SK-N-SH (cell line): ENCODE results near the gene CNTNAP5. TPM values are rescaled to one million over a fixed set of nuclear protein-coding genes. Genes with fewer than 3 reads are reported as not detected.

Source experiments
- CTCF ChIA-PET: fragments of 300-600, 350-600 bp; formaldehyde crosslinking; extraction: SDS; loops from one replicate; lab custom pipeline; 2021; lab: Yijun Ruan, JAX
- POLR2A ChIA-PET: fragments of 350-600 bp; sonication (Branson Sonifier 250); formaldehyde crosslinking; extraction: SDS; loops from one replicate; lab custom pipeline; 2020; ENCODE audit warnings: antibody characterized with exemption, inconsistent platforms; lab: Yijun Ruan, JAX
- DNase-seq: peaks from one replicate; pipeline ENCODE4 v3.0.0; 2012
- H2AFZ ChIP-seq: fragments of 200-600 bp; sonication (generic); 2 replicates; pipeline ENCODE4 v1.8.1; 2016; ENCODE audit warnings: antibody characterized with exemption, mild to moderate bottlenecking, low read depth
- H3F3A ChIP-seq: fragments of 200-600 bp; sonication (generic); replicated peaks from 2 replicates; pipeline ENCODE3; 2016; ENCODE audit warnings: antibody characterized with exemption, mild to moderate bottlenecking; ENCODE audit not compliant: insufficient read depth
- H3K27ac ChIP-seq, 2 experiments: fragments of 200-500 bp in 1 of 2; fragments of 200-600 bp in 1 of 2; sonication (Bioruptor generic) in 1 of 2; sonication (generic), shearing (Covaris generic) in 1 of 2; 2 replicates each; pipeline versions ENCODE4 v1.5.1 to v1.6.1; 2014 to 2016; ENCODE audit warnings: low read depth in 2 of 2, inconsistent platforms in 1 of 2, low read length in 1 of 2, mild to moderate bottlenecking in 1 of 2, mixed read lengths in 1 of 2
- H3K27me3 ChIP-seq: fragments of 200-600 bp; sonication (generic), shearing (Covaris generic); 2 replicates; pipeline ENCODE4 v1.6.1; 2016; ENCODE audit warnings: mixed run types; ENCODE audit not compliant: insufficient read depth
- H3K36me3 ChIP-seq, 2 experiments: fragments of 200-500 bp in 1 of 2; fragments of 200-600 bp in 1 of 2; sonication (Bioruptor generic) in 1 of 2; sonication (generic) in 1 of 2; replicated peaks in 1 of 2; 2 replicates each; pipeline versions ENCODE3 to v1.5.1; 2014 to 2016; ENCODE audit warnings: low read length in 1 of 2, mild to moderate bottlenecking in 1 of 2; ENCODE audit not compliant: insufficient read depth in 2 of 2, control insufficient read depth in 1 of 2
- H3K4me1 ChIP-seq, 2 experiments: fragments of 200-500 bp in 1 of 2; fragments of 200-600 bp in 1 of 2; sonication (Bioruptor generic) in 1 of 2; sonication (generic), shearing (Covaris generic) in 1 of 2; 2 replicates each; pipeline versions ENCODE4 v1.5.1 to v1.6.1; 2014 to 2016; ENCODE audit warnings: low read depth in 1 of 2, low read length in 1 of 2, mixed run types in 1 of 2; ENCODE audit not compliant: insufficient read depth in 2 of 2, control insufficient read depth in 1 of 2
- H3K4me2 ChIP-seq: fragments of 200-600 bp; sonication (generic), shearing (Covaris generic); 2 replicates; pipeline ENCODE4 v1.6.1; 2017; ENCODE audit warnings: mixed run types
- H3K4me3 ChIP-seq, 2 experiments: fragments of 200-500 bp in 1 of 2; fragments of 200-600 bp in 1 of 2; sonication (Bioruptor generic) in 1 of 2; sonication (generic), shearing (Covaris generic) in 1 of 2; 2 replicates each; pipeline versions ENCODE4 v1.5.1 to v1.8.1; 2014 to 2016; ENCODE audit warnings: low read depth in 2 of 2, inconsistent platforms in 1 of 2, low read length in 1 of 2, mild to moderate bottlenecking in 1 of 2, mixed read lengths in 1 of 2, moderate library complexity in 1 of 2
- H3K79me2 ChIP-seq: fragments of 200-600 bp; sonication (generic); 2 replicates; pipeline ENCODE4 v1.8.1; 2017; ENCODE audit warnings: mild to moderate bottlenecking; ENCODE audit not compliant: insufficient read depth
- H3K9ac ChIP-seq: fragments of 200-600 bp; sonication (generic); 2 replicates; pipeline ENCODE4 v1.6.1; 2017; ENCODE audit warnings: mixed run types
- H3K9me2 ChIP-seq: fragments of 200-600 bp; sonication (generic); 2 replicates; pipeline ENCODE4 v1.6.1; 2017; ENCODE audit warnings: mixed run types
- H3K9me3 ChIP-seq: fragments of 200-600 bp; sonication (generic); 2 replicates; pipeline ENCODE4 v1.6.1; 2017; ENCODE audit warnings: mixed run types, mild to moderate bottlenecking, moderate library complexity
- H4K20me1 ChIP-seq: fragments of 200-600 bp; sonication (generic); 2 replicates; pipeline ENCODE4 v1.6.1; 2017; ENCODE audit warnings: mild to moderate bottlenecking, mixed run types; ENCODE audit not compliant: insufficient read depth
- CTCF ChIP-seq: fragments of 200-600 bp; sonication (generic); IDR thresholded peaks from 2 replicates; pipeline ENCODE4 v1.6.1; 2017; ENCODE audit warnings: antibody characterized with exemption, mild to moderate bottlenecking, moderate library complexity
- ELF1 ChIP-seq: IDR thresholded peaks from 2 replicates; pipeline ENCODE4 v1.4.0; 2012
- EP300 ChIP-seq, 2 experiments: IDR thresholded peaks; 2 replicates each; pipeline versions ENCODE4 v1.4.0 to v1.6.1; 2012; ENCODE audit warnings: borderline replicate concordance in 1 of 2, low read depth in 1 of 2, low read length in 1 of 2
- EZH2phosphoT487 ChIP-seq: fragments of 200-600 bp; sonication (generic); IDR thresholded peaks from 2 replicates; pipeline ENCODE4 v1.6.1; 2017; ENCODE audit warnings: low read depth, mixed run types, mild to moderate bottlenecking, antibody characterized with exemption, moderate library complexity, borderline replicate concordance
- FOSL2 ChIP-seq: IDR thresholded peaks from 2 replicates; pipeline ENCODE4 v1.4.0; 2012; ENCODE audit warnings: low read depth, mild to moderate bottlenecking, moderate library complexity, borderline replicate concordance
- FOXM1 ChIP-seq: IDR thresholded peaks from 2 replicates; pipeline ENCODE4 v1.4.0; 2012; ENCODE audit warnings: low read depth, mild to moderate bottlenecking
- MAX ChIP-seq: IDR thresholded peaks from 2 replicates; pipeline ENCODE4 v1.4.0; 2012; ENCODE audit warnings: low read depth
- MEF2A ChIP-seq: IDR thresholded peaks from 2 replicates; pipeline ENCODE4 v1.4.0; 2012; ENCODE audit warnings: low read depth, borderline replicate concordance
- MXI1 ChIP-seq: IDR thresholded peaks from 2 replicates; pipeline ENCODE4 v1.6.1; 2012; ENCODE audit warnings: mild to moderate bottlenecking, low read depth, low read length, improper control_type of control experiment
- RAD21 ChIP-seq: IDR thresholded peaks from 2 replicates; pipeline ENCODE4 v1.6.1; 2012; ENCODE audit warnings: mild to moderate bottlenecking, low read length
- RCOR1 ChIP-seq: fragments of 150-350 bp; IDR thresholded peaks from 2 replicates; pipeline ENCODE4 v1.6.1; 2017; ENCODE audit warnings: antibody characterized with exemption, low read length
- RXRA ChIP-seq: IDR thresholded peaks from 2 replicates; pipeline ENCODE4 v1.4.0; 2012; ENCODE audit warnings: low read depth, mild to moderate bottlenecking, borderline replicate concordance
- SIN3A ChIP-seq: IDR thresholded peaks from 2 replicates; pipeline ENCODE4 v1.6.1; 2012; ENCODE audit warnings: low read depth, mild to moderate bottlenecking, low read length, moderate library complexity, borderline replicate concordance
- SMC3 ChIP-seq: IDR thresholded peaks from 2 replicates; pipeline ENCODE4 v1.6.1; 2012; ENCODE audit warnings: low read depth, low read length, improper control_type of control experiment
- TAF1 ChIP-seq: IDR thresholded peaks from 2 replicates; pipeline ENCODE4 v1.6.1; 2012; ENCODE audit warnings: low read depth, mild to moderate bottlenecking, low read length, moderate library complexity, borderline replicate concordance
- WGBS: methylation state at CpG from one replicate; pipeline ENCODE4 v1.1.6; 2017; ENCODE audit warnings: low lambda C conversion rate; 5-methylcytosine and 5-hydroxymethylcytosine counted together
- polyA plus RNA-seq, 3 experiments: library from polyadenylated mRNA; depleted of rRNA; stranded (reverse); fragments of >200 nt; gene quantifications; 2 replicates each; pipeline ENCODE4 v1.2.3, GENCODE V29; 2012
- TF ChIP-seq, protein P1 (sequence below): fragments of 150-350 bp; IDR thresholded peaks from 2 replicates; pipeline ENCODE4 v1.6.1; 2016; ENCODE audit warnings: mild to moderate bottlenecking, low read depth, low read length
- TF ChIP-seq, protein P2 (sequence below): IDR thresholded peaks from 2 replicates; pipeline ENCODE4; 2012
- TF ChIP-seq, protein P3 (sequence below): fragments of 150-350 bp; IDR thresholded peaks from 2 replicates; pipeline ENCODE4 v1.6.1; 2017; ENCODE audit warnings: antibody characterized with exemption, low read length, low read depth, borderline replicate concordance

Gene CNTNAP5
- polyA plus RNA-seq, 1 of the 3 experiments (the other 2 are of a cell fraction) = 0.08 TPM

GRCh38 chr2:124426625-124427024, 401.5 kb downstream of the CNTNAP5 start:
- no peaks in the 10 kb centered on the region for H4K20me1 ChIP-seq
- ChIA-PET POLR2A (no interaction called here), CTCF (no interaction called here)
- no peak overlapping the region for H2AFZ ChIP-seq
- H3F3A ChIP-seq = no peaks in the 10 kb centered on the region
- H3K9me2 ChIP-seq = no peaks in the 10 kb centered on the region
- H3K4me2 ChIP-seq = no peak overlapping the region
- no peaks in the 10 kb centered on the region for H3K27me3 ChIP-seq
- H3K27ac ChIP-seq = no peak overlapping the region
- no peaks in the 10 kb centered on the region for H3K4me1 ChIP-seq
- no peaks in the 10 kb centered on the region for H3K36me3 ChIP-seq
- 0% methylated on average over 1 of the region's 2 CpGs for WGBS
- H3K9me3 ChIP-seq = no peaks in the 10 kb centered on the region
- no peak overlapping the region for H3K9ac ChIP-seq
- no peaks in the 10 kb centered on the region for H3K79me2 ChIP-seq
- DNase-seq = no peak
- TF ChIP-seq MXI1 (no peak), RXRA (no peak)
- no peak overlapping the region for H3K4me3 ChIP-seq

GRCh38 chr2:124437811-124438210, 412.7 kb downstream of the CNTNAP5 start:
- H3K4me3 ChIP-seq = no peak overlapping the region
- no peaks in the 10 kb centered on the region for H3K36me3 ChIP-seq
- H3F3A ChIP-seq = no peaks in the 10 kb centered on the region
- H3K4me2 ChIP-seq = no peak overlapping the region
- TF ChIP-seq MAX = no peak
- no peak for TF ChIP-seq FOSL2
- TF ChIP-seq SIN3A = no peak
- TF ChIP-seq RXRA = no peak
- TF ChIP-seq EP300 (IDR thresholded peaks at IDR 0.05; ENCODE audit: borderline replicate concordance in 1 of 2, low read depth in 1 of 2, low read length in 1 of 2) = no peak
- no peak for TF ChIP-seq ELF1
- TF ChIP-seq, protein P1, sequence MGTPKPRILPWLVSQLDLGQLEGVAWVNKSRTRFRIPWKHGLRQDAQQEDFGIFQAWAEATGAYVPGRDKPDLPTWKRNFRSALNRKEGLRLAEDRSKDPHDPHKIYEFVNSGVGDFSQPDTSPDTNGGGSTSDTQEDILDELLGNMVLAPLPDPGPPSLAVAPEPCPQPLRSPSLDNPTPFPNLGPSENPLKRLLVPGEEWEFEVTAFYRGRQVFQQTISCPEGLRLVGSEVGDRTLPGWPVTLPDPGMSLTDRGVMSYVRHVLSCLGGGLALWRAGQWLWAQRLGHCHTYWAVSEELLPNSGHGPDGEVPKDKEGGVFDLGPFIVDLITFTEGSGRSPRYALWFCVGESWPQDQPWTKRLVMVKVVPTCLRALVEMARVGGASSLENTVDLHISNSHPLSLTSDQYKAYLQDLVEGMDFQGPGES = no peak
- no peak for TF ChIP-seq CTCF
- no peak for TF ChIP-seq TAF1
- TF ChIP-seq RAD21 = no peak
- TF ChIP-seq MEF2A = no peak
- TF ChIP-seq, protein P2, sequence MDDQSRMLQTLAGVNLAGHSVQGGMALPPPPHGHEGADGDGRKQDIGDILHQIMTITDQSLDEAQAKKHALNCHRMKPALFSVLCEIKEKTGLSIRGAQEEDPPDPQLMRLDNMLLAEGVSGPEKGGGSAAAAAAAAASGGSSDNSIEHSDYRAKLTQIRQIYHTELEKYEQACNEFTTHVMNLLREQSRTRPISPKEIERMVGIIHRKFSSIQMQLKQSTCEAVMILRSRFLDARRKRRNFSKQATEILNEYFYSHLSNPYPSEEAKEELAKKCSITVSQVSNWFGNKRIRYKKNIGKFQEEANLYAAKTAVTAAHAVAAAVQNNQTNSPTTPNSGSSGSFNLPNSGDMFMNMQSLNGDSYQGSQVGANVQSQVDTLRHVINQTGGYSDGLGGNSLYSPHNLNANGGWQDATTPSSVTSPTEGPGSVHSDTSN = no peak
- TF ChIP-seq FOXM1 = no peak
- no peak for TF ChIP-seq EZH2phosphoT487
- no peak for TF ChIP-seq RCOR1
- TF ChIP-seq, protein P3, sequence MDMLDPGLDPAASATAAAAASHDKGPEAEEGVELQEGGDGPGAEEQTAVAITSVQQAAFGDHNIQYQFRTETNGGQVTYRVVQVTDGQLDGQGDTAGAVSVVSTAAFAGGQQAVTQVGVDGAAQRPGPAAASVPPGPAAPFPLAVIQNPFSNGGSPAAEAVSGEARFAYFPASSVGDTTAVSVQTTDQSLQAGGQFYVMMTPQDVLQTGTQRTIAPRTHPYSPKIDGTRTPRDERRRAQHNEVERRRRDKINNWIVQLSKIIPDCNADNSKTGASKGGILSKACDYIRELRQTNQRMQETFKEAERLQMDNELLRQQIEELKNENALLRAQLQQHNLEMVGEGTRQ = no peak
- TF ChIP-seq SMC3 = no peak
- H4K20me1 ChIP-seq = no peaks in the 10 kb centered on the region
- H2AFZ ChIP-seq = no peak overlapping the region
- POLR2A ChIA-PET = no interaction called here
- DNase-seq = no peak
- H3K79me2 ChIP-seq = no peaks in the 10 kb centered on the region
- H3K9ac ChIP-seq = no peak overlapping the region
- WGBS = 17% methylated on average over 1 of the region's 1 CpG
- no peaks in the 10 kb centered on the region for H3K9me3 ChIP-seq
- H3K4me1 ChIP-seq = no peaks in the 10 kb centered on the region
- no peak overlapping the region for H3K27ac ChIP-seq
- no peaks in the 10 kb centered on the region for H3K27me3 ChIP-seq
- H3K9me2 ChIP-seq = no peaks in the 10 kb centered on the region
- CTCF ChIA-PET = interaction anchor here (0.6 kb wide), 1 partner anchor 258 kb away, joined by 3 read pairs; no protein-coding TSS in a partner anchor
